ENCODE data around the gene KLHL29. TPM values are rescaled to one million over a fixed set of nuclear protein-coding genes. Genes with fewer than 3 reads are reported as not detected.

The KLHL29 gene
- total and polyA plus RNA-seq, 2 donors (not counting 3 experiments of a cell fraction or from before 2014, with no cell fraction given): 4.6 to 12.7 TPM

- ChIA-PET POLR2A (no interaction called here), CTCF (no interaction called here)
- Histone ChIP-seq H3K36me3 (ENCODE audit: control insufficient read depth in 2 of 2, extremely low read depth in 1 of 2, insufficient read depth in 2 of 2, low read length in 2 of 2) (no peaks in the 10 kb centered on the region), H3K9ac (replicated peaks; ENCODE audit: extremely low read depth, insufficient read depth, low read length) (no peak overlapping the region), H2AFZ (ENCODE audit: low read depth, low read length) (no peak overlapping the region), H3K27ac (ENCODE audit: insufficient read depth, low read depth, low read length) (no peak overlapping the region), H4K20me1 (replicated peaks; ENCODE audit: control insufficient read depth, extremely low read depth, insufficient read depth, low read length) (no peaks in the 10 kb centered on the region), H3K4me1 (ENCODE audit: control insufficient read depth, extremely low read depth, insufficient read depth, low read length) (no peaks in the 10 kb centered on the region), H3K9me3 (replicated peaks; ENCODE audit: control insufficient read depth, insufficient read depth, low read length) (no peaks in the 10 kb centered on the region), H3K4me2 (ENCODE audit: insufficient read depth, low read length) (no peak overlapping the region), H3K79me2 (ENCODE audit: control insufficient read depth, insufficient read depth, low read length) (no peaks in the 10 kb centered on the region), H3K27me3 (ENCODE audit: control insufficient read depth in 2 of 2, insufficient read depth in 2 of 2, low read length in 2 of 2) (no peaks in the 10 kb centered on the region), H3K4me3 (replicated peaks in 1 of 3; ENCODE audit: insufficient read depth in 1 of 3, low read depth in 1 of 3, low read length in 3 of 3) (no peak overlapping the region), H3K9me1 (replicated peaks; ENCODE audit: control insufficient read depth, extremely low read depth, insufficient read depth, low read length) (no peaks in the 10 kb centered on the region)
- FAIRE-seq (no peak), DNase-seq (ENCODE audit: low read depth, low spot score) (no peak)
- dilution Hi-C loops (cut with MboI; ENCODE audit: extremely low pct_ligation_motif_present, low sequenced_read_pairs): no loop called here
- BruUV-seq (replicated peaks): no TSS peak
- TF ChIP-seq POLR2AphosphoS5 (IDR thresholded peaks at IDR 0.05; ENCODE audit: insufficient read depth, low read depth, low read length): no peak
- TF ChIP-seq, protein P1, sequence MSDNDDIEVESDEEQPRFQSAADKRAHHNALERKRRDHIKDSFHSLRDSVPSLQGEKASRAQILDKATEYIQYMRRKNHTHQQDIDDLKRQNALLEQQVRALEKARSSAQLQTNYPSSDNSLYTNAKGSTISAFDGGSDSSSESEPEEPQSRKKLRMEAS (IDR thresholded peaks at IDR 0.05; ENCODE audit: insufficient read depth, insufficient read length): no peak
- TF ChIP-seq MYC (IDR thresholded peaks at IDR 0.05; ENCODE audit: low read depth, low read length): no peak
- no peak for TF ChIP-seq GATA2 (IDR thresholded peaks at IDR 0.05; ENCODE audit: insufficient read depth, insufficient read length, low read depth, low read length)
- TF ChIP-seq JUN (IDR thresholded peaks at IDR 0.05; ENCODE audit: borderline replicate concordance, insufficient read depth, insufficient read length, low read depth): no peak
- no peak for TF ChIP-seq POLR2A (IDR thresholded peaks at IDR 0.05; ENCODE audit: low read depth, low read length)
- TF ChIP-seq, protein P2, sequence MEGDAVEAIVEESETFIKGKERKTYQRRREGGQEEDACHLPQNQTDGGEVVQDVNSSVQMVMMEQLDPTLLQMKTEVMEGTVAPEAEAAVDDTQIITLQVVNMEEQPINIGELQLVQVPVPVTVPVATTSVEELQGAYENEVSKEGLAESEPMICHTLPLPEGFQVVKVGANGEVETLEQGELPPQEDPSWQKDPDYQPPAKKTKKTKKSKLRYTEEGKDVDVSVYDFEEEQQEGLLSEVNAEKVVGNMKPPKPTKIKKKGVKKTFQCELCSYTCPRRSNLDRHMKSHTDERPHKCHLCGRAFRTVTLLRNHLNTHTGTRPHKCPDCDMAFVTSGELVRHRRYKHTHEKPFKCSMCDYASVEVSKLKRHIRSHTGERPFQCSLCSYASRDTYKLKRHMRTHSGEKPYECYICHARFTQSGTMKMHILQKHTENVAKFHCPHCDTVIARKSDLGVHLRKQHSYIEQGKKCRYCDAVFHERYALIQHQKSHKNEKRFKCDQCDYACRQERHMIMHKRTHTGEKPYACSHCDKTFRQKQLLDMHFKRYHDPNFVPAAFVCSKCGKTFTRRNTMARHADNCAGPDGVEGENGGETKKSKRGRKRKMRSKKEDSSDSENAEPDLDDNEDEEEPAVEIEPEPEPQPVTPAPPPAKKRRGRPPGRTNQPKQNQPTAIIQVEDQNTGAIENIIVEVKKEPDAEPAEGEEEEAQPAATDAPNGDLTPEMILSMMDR (IDR thresholded peaks at IDR 0.05; ENCODE audit: extremely low read depth in 1 of 2, insufficient read depth in 1 of 2, low read depth in 1 of 2, low read length in 2 of 2): no peak
- no peak for TF ChIP-seq FOS (IDR thresholded peaks at IDR 0.05; ENCODE audit: borderline replicate concordance, insufficient read depth, low read length)
- no peak for TF ChIP-seq EZH2 (IDR thresholded peaks at IDR 0.05; ENCODE audit: borderline replicate concordance, low read depth, low read length, severe bottlenecking)
- intact Hi-C loops (cut with micrococcal nuclease): no loop called here
These were observed 37.4 kb downstream of the KLHL29 start for GRCh38 chr2:23422089-23423061.

Measured in endothelial cell of umbilical vein (primary cell).